ENCODE measurements around the gene CXCR2. TPM values are rescaled to one million over a fixed set of nuclear protein-coding genes. Genes with fewer than 3 reads are reported as not detected.

CXCR2 gene
- total RNA-seq, 1 experiment from 2014 or later, result 0.96 TPM

DNA sequence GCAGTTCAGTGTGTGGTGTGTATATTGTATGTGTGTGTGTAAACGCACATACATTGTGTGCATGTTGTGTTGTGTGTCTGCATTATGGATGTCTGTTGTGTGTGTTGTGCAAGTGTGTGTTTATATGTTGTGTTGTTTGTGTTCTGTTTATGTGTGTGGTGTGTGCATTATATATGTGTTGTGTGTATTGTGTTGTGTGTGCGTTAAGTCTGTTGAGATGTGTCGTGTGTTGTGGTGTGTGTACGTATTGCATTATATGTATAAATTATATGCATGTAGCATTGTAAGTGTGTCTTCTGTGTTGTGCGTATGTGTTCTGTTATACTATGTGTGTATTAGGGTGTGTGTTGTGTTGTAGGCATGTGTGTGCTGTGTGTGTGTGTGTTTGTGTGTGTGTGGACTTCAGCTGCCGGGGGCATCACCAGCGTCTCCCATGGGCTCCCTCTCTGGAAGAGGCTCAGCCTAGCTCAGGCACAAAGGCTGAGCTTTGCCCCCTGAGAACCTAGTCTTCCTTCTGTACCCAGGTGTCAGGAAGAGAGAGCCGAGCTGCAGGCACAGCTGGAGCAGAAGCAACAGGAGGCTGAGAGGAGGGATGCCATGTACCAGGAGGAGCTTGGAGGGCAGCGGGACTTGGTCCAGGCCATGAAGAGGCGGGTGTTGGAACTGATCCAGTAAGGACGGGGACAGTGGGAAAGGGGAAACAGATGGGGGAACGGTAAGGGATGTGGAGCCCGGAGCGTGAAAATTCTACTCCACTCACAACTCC is 43.1 kb upstream of the CXCR2 start (continued):
- TF ChIP-seq JUN (CRISPR knock-in tag; IDR thresholded peaks at IDR 0.05), result no peak
- TF ChIP-seq NR3C1 (CRISPR knock-in tag; conservative IDR thresholded peaks at IDR 0.05; ENCODE audit: low read depth), result no peak
- no peak for TF ChIP-seq ZBTB21 (CRISPR knock-in tag; IDR thresholded peaks at IDR 0.05; ENCODE audit: borderline replicate concordance)
- TF ChIP-seq, protein P1, sequence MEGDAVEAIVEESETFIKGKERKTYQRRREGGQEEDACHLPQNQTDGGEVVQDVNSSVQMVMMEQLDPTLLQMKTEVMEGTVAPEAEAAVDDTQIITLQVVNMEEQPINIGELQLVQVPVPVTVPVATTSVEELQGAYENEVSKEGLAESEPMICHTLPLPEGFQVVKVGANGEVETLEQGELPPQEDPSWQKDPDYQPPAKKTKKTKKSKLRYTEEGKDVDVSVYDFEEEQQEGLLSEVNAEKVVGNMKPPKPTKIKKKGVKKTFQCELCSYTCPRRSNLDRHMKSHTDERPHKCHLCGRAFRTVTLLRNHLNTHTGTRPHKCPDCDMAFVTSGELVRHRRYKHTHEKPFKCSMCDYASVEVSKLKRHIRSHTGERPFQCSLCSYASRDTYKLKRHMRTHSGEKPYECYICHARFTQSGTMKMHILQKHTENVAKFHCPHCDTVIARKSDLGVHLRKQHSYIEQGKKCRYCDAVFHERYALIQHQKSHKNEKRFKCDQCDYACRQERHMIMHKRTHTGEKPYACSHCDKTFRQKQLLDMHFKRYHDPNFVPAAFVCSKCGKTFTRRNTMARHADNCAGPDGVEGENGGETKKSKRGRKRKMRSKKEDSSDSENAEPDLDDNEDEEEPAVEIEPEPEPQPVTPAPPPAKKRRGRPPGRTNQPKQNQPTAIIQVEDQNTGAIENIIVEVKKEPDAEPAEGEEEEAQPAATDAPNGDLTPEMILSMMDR (IDR thresholded peaks at IDR 0.05), result no peak
- no peak for TF ChIP-seq MXD4 (CRISPR knock-in tag; IDR thresholded peaks at IDR 0.05; ENCODE audit: borderline replicate concordance)
- TF ChIP-seq ETV6 (CRISPR knock-in tag; IDR thresholded peaks at IDR 0.05), result no peak
- TF ChIP-seq ZNF532 (CRISPR knock-in tag; IDR thresholded peaks at IDR 0.05; ENCODE audit: borderline replicate concordance), result no peak
- TF ChIP-seq CREM (CRISPR knock-in tag; IDR thresholded peaks at IDR 0.05), result no peak
- no peak for TF ChIP-seq GABPB1 (CRISPR knock-in tag; IDR thresholded peaks at IDR 0.05)
- TF ChIP-seq NFE2L1 (CRISPR knock-in tag; IDR thresholded peaks at IDR 0.05), result no peak
- TF ChIP-seq ZNF263 (CRISPR knock-in tag; IDR thresholded peaks at IDR 0.05; ENCODE audit: low read depth), result no peak
- TF ChIP-seq GTF2I (CRISPR knock-in tag; conservative IDR thresholded peaks at IDR 0.05), result no peak

GRCh38 chr2:218083352-218083676 is 42.5 kb upstream of the CXCR2 start:
- H3K27ac Mint-ChIP-seq, result no peak overlapping the region
- no peak overlapping the region for H3K4me3 Mint-ChIP-seq
- ChIA-PET POLR2A (no interaction called here), CTCF (interaction anchor here (1.1 to 2.6 kb wide), 4 partner anchors 9 to 327 kb away, joined by 3 to 9 read pairs (median 4); partner anchors contain the start of gene RUFY4)
- peaks cover 14% of the 10 kb centered on the region for H3K27me3 Mint-ChIP-seq (ENCODE audit: low read depth)
- H3K4me1 Mint-ChIP-seq, result no peaks in the 10 kb centered on the region
- H3K9me3 Mint-ChIP-seq, result peaks cover 27% of the 10 kb centered on the region
- peaks cover 7% of the 10 kb centered on the region; the same call in 1 of the 2 replicates for H3K36me3 Mint-ChIP-seq
- ATAC-seq (no peak), DNase-seq (ENCODE audit: low spot score) (no peak)
- TF ChIP-seq GABPB1 (CRISPR knock-in tag; IDR thresholded peaks at IDR 0.05) (no peak), MXD4 (CRISPR knock-in tag; IDR thresholded peaks at IDR 0.05; ENCODE audit: borderline replicate concordance) (no peak), USF1 (CRISPR knock-in tag; IDR thresholded peaks at IDR 0.05) (no peak), KAT7 (CRISPR knock-in tag; IDR thresholded peaks at IDR 0.05; ENCODE audit: borderline replicate concordance) (no peak), E2F4 (CRISPR knock-in tag; IDR thresholded peaks at IDR 0.05; ENCODE audit: borderline replicate concordance, low read depth) (no peak), ZNF263 (CRISPR knock-in tag; IDR thresholded peaks at IDR 0.05; ENCODE audit: low read depth) (no peak), JAZF1 (CRISPR knock-in tag; IDR thresholded peaks at IDR 0.05) (no peak), NFATC4 (CRISPR knock-in tag; IDR thresholded peaks at IDR 0.05) (no peak), AR (CRISPR knock-in tag; IDR thresholded peaks at IDR 0.05) (no peak), GRHL2 (CRISPR knock-in tag; IDR thresholded peaks at IDR 0.05; ENCODE audit: insufficient replicate concordance, severe bottlenecking) (no peak), ERG (CRISPR knock-in tag; IDR thresholded peaks at IDR 0.05) (no peak), TEAD1 (CRISPR knock-in tag; IDR thresholded peaks at IDR 0.05) (no peak)
- TF ChIP-seq, protein P2, sequence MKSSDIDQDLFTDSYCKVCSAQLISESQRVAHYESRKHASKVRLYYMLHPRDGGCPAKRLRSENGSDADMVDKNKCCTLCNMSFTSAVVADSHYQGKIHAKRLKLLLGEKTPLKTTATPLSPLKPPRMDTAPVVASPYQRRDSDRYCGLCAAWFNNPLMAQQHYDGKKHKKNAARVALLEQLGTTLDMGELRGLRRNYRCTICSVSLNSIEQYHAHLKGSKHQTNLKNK (CRISPR knock-in tag; IDR thresholded peaks at IDR 0.05), result no peak
